GM19468 (cell line): ENCODE results near the gene CALML6.
"Not testable (repeated sequence)": the region's sequence is repeated elsewhere in the genome, so short reads cannot be mapped to it uniquely, and the experiment has no call there.

Experiments
- ATAC-seq: cut with Tn5 transposase; IDR thresholded peaks from one replicate; pipeline ENCODE4 v1.9.1; 2021; ENCODE audit warnings: mild to moderate bottlenecking, moderate library complexity, moderate number of reproducible peaks; ENCODE audit not compliant: unreplicated experiment; ENCODE audit errors: extremely low read depth

Gene CALML6, protein sequence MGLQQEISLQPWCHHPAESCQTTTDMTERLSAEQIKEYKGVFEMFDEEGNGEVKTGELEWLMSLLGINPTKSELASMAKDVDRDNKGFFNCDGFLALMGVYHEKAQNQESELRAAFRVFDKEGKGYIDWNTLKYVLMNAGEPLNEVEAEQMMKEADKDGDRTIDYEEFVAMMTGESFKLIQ

DNA sequence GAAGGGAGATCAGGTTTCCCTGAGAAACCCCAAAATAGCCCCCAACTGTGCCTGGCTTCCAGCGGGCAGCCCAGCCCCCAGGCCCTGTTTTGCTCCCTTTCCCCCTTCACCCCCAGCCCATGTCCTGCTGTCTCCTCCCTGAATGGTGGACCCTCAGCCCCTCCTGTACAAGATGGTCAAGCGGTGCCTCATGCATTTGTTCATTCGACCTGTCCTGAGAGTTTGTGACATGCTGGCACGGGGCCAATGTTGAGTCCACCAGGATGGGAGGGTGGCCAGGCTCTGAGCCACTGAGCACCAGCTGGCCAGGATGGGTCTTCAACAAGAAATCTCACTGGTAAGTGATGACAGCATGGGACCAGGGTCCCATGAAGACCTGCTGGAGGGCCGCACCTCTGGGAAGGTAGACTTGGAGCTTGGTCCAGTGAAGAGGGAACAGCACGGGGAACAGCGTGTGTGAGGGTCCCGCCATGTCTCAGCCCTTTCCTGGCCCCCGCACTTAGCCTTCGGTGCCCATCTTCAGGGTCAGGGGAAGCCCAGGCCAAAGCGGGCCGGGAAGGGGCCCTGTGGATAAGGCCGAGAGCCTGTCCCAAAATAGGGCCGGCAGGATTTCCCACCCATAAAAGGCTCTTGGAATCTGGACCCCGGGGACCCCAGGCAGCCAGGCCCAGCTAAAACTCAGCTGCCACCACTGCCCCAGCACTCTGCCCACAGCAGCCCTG lies at the start of gene CALML6:
Gene CALML6 (plus strand): TSS at position 290 of the 722 bp plus-strand sequence. CDS start 21 bp downstream, at position 311.
- ATAC-seq: no peak

DNA sequence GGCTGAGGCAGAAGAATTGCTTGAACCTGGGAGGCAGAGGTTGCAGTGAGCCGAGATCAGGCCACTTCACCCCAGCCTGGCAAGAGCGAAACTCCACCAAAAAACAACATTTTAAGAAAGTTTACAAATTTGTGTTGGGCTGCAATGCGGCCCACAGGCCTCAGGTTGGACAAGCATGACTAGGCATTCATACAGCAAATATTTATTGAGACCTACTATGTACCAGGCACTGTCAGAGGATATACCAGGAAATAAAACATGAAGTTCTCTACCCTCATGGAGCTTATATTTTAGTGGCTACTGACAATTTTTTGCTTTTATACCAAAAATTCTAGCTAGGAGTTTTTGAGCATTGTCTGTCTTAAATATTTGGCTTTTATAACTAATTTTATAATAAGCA lies 47.9 kb upstream of the CALML6 start:
- no peak for ATAC-seq

DNA sequence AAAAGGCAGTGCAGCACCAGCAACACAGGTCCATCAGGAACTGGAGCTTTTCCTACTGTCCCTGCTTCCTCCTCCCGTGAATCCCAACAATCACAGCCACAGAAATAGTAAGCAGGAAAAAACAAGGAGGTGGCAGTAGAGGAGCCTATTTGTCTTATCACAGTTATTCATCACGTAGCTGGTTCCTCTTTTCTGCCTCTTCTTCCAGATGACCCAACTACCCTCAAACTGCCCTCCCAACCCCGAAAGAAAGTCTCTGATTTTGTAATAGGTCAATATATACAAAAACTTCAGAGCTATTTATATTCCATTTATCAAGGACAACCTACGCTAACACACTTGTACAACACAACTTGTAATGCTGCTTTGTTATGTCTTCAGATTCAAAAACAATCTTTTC lies 45.6 kb upstream of the CALML6 start:
- no peak for ATAC-seq

DNA sequence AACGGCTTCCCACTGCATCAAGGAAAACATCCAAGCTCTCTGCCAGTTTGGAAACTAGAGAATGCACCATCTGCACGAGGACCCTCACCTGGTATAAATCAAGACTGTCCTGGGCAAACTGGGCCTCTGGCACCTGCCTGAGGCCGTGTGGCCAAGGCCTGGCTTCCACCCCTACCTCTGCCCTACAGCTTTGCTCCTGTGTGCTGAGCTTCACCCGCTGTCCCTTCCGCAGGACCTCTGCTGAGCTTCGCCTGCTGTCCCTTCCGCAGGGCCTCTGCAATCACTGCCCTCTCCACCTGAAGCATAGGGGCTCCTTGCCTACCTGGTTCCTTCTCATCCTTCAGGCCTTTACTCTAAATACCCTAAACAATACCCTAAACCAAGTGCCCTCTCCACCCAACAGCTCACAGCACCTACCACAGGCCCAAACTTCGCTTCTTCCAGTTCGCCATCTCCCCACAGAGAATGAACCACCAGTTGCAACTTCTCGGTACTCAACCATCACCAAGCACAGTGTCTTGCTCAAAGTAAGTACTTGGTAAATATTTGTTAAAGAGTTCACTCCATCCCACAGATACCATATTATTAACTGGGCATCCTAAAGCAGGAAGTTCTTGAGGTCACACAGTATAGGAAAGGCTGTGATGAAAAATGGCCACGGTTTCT lies 42.6 kb upstream of the CALML6 start:
- no peak for ATAC-seq

DNA sequence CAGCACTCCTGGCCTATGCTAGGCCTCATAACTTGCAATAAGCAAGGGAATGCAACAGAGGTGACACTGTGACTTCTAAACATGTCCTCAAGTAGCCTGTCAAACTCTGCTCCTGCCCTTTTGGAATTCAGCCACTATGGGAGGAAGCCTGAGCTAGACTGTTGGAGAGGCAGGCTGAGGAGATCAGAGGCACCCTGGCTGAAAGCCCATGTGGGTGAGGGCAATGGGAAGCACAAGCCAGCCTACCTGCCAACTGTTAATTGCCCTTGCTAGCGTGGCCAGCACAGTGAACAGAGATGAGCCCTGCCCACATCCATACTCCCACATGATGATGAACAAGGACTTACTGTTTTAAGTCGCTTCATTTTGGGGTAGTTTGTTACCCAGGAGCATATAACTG lies 41.9 kb upstream of the CALML6 start:
- ATAC-seq: no peak

DNA sequence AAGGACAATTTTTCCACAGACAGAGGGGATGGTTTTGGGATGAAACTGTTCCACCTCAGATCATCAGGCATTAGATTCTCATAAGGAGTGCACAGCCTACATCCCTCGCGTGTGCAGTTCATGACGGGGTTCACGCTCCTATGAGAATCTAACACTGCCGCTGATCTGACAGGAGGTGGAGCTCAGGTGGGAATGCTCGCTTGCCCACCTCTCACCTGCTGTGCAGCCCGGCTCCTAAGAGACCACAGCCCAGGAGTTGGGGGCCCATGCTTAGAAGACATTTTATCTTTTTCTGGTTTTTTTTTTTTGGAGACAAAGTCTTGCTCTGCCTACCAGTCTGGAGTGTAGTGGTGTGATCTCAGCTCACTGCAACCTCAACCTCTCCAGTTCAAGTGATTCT lies 40.2 kb upstream of the CALML6 start:
- ATAC-seq: no peak

DNA sequence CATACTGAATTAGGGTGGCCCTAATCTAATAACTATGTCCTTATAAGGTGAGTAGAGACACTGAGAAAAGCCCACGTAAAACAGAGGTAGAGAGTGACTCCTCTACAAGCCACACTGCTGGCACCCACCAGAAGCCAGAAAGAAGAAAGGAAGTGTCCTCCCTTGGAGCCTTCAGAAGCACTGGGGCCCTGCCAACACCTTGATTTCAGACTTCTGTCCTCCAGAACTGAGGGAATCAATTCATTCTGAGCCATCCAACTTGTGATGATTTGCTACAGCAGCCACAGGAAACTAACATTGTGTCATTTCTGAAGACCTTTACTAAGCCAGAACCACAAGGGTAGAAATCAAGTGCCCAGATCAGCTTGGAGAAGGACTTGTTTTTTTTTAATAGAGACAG lies 39.1 kb upstream of the CALML6 start:
- no peak for ATAC-seq

DNA sequence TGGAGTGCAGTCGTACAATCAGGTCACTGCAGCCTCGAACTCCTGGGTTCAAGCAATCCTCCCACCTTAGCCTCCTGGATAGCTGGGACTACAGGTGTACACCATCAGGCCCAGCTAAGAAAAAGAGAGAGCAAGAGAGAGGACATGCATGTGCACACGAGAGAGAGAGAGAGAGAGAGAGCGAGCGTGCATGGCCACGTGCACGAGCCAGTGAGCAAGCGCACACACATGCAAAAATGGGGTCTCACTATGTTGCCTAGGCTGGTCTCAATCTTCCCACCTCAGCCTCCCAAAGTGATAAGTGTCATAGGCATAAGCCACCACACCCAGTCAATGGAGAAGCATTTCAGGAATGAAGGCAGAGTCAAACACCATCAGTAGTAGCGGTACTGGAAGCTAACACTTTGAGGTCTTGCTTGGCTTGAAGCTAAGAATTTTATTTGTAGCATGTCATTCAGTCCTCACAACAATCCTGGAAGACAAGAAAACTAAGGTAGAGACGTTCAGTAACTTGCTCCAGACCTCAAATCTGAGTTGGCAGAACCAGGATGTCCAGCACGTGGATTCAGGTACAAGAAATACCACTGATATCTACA lies 38.6 kb upstream of the CALML6 start:
- ATAC-seq: no peak

DNA sequence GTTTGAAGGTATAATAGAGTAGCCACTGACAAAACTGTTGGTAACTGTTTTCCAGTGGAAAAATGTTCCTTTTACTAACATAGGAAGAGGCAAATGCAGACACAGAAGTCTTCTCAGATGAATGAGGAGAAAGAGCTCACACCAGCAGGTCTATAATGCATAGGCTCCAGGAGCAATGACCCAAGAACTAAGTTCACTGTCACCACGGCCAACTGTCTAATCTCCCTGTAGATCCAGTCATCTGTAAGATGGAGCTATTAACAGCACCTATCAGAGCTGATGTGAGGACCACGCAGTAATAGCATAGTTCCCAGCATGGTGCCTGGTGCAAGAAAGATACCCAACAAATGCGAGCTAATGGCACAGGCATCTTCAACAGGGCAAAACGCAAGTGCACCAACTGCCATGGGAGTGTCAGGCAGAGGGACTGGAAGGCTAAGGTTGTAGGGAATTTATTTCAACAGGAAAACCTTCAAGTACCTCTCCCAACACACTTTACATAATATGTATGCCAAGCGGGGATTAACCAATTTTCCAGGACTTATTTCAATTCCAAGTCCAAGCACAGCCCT lies 37.1 kb upstream of the CALML6 start:
- no peak for ATAC-seq

DNA sequence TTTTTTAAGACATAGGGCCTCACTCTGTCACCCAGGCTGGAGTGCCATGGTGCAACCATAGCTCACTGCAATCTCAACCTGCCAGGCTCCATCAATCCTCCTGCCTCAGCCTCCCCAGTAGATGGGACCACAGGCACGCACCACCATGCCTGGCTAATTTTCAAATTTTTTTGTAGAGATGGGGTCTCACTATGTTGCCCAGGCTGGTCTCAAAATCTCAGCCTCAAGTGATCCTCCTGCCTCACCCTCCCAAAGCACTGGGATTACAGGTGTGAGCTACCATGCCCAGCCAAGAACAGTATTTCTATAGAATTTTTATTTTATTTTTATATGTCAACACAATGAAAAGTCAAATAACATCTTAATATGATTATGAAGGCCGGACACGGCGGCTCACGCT lies 35.1 kb upstream of the CALML6 start:
- ATAC-seq: no peak

DNA sequence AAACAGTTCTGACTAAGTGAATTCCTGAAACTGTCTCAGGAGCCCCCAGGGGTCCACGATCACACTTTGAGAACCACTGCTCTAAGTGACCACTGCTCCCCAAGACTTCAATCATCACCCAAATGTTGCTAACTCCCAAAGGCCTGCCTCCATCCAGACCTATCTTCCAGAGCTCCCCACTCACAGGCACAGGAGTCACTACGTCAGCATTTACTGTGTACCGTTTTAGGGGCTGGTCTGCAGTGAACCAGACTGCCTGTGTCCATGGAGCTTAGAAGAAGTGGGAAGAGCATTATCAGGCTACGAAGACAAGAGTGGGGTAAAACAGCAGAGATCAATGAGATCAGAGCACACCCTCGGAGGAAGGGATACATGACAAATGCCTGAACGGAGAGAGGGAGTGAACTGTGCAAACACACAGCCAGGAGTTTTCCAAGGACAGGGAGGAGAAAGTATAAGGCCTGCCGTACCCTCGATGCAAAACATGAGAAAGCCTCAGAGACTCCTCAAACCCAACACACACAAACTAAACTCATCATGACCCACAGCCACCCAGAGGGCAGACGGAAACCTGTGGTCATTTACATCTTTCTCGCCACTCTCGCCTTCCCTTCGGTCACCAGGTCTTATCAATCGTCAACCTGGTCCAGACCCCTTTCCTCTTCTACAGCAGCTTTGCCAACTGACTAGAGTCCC lies 34.3 kb upstream of the CALML6 start:
- ATAC-seq: no peak

DNA sequence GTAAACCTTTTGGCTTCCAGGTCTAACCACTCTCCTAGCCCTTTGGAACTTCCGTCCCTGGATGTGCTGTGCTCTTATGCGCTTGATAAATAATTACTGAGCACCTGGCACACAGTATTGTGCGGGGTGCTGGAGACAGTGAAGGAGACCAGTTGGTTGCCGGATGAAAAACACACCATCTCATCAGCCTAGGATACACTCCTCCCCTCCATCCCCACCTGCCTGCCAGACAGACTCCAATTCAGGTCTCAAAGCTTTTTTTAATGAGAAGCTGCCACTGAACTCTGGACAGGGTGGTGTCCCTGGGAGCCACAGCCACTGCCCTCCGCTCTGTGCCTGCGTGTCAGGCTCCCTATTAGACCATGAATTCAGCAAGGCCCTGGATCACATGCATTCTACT lies 33.3 kb upstream of the CALML6 start:
- no peak for ATAC-seq

DNA sequence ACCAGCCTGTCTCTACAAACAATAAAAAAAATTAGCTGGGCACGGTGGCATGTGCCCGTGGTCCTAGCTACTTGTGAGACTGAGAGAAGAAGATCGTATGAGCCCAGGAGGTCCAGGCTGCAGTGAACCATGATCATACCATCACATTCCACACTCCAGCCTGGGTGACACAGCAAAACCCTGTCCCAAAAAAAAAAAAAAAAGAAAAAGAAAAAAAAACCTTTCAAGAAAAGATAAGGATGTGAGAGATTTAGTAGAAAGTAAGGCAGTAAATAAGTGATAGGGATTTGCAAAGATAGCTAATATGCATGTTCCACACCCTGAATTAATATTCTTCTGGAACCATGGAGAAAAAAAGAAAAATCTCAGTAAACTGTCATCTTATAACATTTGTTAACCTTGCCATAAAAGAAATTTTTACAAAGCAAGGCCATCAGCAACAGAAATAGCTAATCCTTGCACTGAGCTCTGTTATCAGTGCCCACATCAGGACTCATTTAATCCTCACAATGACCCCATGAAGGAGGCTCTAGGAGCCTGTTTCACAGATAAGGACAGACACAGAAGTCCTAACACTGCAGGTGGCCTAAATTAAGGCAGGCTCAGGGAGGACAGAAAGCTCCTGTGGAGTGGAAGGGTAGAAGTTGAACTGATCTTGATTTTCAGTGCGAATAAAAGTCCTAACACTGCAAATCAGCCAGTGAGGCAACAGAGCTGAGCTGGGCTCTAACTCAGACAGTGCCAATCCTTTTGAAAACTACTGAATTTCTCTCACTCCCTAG lies 31.8 kb upstream of the CALML6 start:
- ATAC-seq: no peak

DNA sequence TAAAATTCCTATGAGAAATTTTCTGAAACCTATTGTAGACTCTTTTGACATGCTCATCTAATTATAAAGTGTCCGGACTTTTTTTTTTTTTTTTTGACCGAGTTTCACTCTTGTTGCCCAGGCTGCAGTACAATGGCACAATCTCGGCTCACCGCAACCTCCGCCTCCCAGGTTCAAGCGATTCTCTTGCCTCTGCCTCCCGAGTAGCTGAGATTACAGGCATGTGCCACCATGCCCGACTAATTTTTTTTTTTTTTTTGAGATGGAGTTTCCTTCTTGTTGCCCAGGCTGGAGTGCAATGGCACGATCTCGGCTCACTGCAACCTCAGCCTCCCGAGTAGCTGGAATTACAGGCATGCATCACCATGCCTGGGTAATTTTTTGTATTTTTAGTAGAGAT lies 31.2 kb upstream of the CALML6 start:
- not testable (repeated sequence) for ATAC-seq

DNA sequence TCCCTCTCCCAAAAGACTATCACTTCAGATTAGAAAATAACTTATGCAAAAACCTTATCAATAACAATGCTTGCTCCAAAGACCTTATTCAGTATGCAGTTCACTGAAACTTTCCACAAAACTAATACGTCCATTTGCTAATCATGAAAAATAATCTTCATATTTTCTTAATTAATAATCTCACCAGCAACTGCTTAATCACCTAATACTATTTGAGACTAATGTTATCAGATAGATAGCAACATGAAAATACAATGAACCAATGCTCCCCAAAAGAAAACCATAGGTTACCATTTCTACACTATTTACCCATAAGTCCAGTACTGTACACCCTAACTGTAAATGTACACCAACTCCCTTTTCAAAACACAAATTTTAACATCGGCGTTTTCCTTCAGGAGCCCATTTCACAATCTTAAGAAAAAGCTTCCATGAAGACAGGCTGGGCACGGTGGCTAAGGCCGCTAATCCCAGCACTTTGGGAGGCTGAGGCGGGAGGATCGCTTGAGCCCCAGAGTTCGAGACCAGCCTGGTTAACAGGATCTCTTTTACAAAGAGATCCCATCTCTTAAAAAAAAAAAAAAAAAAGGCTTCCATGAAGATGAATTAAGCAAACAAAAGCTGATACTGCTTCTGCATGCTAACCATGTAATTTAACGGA lies 25.8 kb upstream of the CALML6 start:
- ATAC-seq: no peak

DNA sequence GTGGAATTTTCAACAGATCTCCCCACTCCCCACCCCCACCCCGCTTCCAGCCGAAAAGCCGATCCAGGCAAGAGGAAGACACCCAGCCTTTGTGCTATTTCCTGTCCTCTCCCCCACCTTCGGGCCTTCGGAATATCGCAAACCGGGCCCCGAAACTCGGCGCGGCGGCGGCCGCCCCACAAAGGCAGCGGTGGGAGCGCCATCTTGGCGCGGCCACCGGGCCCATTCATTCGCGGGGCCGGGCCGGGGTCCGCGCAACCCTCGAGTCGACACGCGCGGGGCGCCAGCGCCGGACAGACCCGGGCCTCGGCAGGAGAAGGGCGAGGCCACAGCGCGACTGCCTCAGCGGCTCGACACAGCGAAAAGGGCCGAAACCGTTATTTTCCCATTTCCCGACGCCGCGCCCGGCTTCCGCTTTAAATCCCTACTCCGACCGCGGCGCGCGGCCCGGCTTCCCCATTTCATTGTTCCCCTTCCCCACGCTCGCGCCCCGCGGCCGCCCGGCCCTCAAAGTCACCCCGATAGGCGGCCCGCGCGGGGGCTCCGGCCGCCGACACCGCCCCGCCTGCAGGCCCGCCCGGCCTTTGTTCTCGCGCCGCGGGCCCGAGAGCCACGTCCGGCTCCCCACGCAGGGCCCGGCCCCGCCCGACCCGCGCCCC lies 25.1 kb upstream of the CALML6 start:
- no peak for ATAC-seq

DNA sequence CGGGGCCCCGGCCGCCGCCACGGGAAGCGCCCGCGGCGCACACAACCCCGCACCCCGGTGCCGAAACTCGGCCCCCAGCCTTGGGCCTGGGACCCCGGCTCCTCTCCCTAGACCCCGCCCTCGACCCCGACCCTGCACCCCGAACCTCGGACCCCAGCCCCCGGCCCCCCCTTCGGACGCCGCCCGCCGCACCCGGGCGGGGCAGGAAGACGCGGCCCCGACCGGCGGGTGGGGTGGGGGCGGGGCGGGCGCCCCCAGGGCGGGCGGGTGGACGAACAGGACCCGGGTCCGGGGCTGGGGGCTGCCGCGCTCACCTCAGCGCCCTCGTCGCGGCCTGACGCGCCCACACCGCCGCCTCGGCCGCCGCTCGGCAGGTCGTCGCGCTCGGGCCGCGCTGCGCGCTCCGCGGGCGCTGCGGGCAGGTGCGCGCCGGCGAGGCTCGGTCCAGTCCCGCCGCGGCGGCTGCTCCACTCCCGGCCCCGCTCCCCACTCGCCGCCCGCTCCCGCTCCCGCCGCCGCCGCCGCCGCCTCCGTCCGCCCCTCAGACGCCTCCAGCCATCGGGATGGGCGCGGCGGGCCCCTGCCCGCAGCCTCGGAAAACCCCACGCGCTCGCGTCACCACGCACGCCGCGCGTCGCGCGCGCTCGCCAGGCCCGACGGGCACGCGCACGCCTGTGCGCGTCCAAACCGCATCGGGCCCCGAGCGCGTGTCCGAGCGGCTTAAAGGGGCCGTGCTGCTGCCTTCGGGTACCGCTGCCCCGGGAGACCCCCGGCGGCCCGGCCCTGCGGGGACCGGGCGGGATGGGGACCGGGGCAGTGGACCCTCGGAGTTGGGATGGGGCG lies 24.3 kb upstream of the CALML6 start, which contains the start of gene GNB1:
Gene GNB1 (minus strand): TSS at position 582 of the 843 bp plus-strand sequence. CDS start 65,634 bp downstream, outside the sequence.
- ATAC-seq: peak; percentile 67
